ENCODE measurements around the gene KRTAP2-3.

DNA sequence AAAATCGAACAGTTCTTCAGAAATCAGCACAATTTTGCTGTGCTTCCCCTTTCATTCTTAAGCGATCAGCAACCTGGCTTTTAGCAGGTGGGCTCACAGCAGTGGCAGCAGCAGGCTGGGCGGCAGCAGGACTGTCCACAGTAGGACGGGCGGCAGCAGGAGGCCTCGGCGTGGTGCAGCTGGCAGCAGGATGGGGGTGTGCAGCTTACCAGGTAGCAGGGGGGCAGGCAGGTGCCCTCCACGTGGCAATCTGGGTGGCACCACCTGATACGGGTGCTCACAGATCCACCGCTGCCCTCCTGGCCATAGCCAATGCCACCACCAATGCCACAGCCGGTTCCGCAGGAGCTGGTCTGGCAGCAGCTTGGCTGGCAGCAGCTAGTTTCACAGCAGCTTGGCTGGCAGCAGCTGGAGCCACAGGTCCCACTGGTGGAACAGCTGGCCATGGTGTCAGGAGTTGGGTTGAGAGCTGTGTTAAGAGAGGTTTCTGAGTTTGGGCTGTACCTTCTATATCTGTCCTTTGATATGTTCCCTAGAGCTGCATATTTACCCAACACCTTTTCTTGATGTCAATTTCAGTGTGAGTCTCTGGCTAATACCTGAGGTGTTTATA, 30.2 kb downstream of the KRTAP2-3 start, which contains the start of gene KRTAP1-4:
- TF ChIP-seq TAF1 (IDR thresholded peaks at IDR 0.05; ENCODE audit: borderline replicate concordance, low read depth, low read length), result no peak
- TF ChIP-seq, protein P1, sequence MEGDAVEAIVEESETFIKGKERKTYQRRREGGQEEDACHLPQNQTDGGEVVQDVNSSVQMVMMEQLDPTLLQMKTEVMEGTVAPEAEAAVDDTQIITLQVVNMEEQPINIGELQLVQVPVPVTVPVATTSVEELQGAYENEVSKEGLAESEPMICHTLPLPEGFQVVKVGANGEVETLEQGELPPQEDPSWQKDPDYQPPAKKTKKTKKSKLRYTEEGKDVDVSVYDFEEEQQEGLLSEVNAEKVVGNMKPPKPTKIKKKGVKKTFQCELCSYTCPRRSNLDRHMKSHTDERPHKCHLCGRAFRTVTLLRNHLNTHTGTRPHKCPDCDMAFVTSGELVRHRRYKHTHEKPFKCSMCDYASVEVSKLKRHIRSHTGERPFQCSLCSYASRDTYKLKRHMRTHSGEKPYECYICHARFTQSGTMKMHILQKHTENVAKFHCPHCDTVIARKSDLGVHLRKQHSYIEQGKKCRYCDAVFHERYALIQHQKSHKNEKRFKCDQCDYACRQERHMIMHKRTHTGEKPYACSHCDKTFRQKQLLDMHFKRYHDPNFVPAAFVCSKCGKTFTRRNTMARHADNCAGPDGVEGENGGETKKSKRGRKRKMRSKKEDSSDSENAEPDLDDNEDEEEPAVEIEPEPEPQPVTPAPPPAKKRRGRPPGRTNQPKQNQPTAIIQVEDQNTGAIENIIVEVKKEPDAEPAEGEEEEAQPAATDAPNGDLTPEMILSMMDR (IDR thresholded peaks at IDR 0.05 in 2 of 3, conservative IDR thresholded peaks at IDR 0.05 in 1 of 3; ENCODE audit: control insufficient read depth in 2 of 3, extremely low read depth in 1 of 3, insufficient read depth in 1 of 3, low read depth in 3 of 3, low read length in 3 of 3), result no peak
- no peak for TF ChIP-seq MTA2 (IDR thresholded peaks at IDR 0.05; ENCODE audit: low read depth)
- TF ChIP-seq, protein P2, sequence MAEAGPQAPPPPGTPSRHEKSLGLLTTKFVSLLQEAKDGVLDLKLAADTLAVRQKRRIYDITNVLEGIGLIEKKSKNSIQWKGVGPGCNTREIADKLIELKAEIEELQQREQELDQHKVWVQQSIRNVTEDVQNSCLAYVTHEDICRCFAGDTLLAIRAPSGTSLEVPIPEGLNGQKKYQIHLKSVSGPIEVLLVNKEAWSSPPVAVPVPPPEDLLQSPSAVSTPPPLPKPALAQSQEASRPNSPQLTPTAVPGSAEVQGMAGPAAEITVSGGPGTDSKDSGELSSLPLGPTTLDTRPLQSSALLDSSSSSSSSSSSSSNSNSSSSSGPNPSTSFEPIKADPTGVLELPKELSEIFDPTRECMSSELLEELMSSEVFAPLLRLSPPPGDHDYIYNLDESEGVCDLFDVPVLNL (IDR thresholded peaks at IDR 0.05; ENCODE audit: low read depth, low read length), result no peak
- no peak for TF ChIP-seq YBX1 (IDR thresholded peaks at IDR 0.05)
- TF ChIP-seq, protein P3, sequence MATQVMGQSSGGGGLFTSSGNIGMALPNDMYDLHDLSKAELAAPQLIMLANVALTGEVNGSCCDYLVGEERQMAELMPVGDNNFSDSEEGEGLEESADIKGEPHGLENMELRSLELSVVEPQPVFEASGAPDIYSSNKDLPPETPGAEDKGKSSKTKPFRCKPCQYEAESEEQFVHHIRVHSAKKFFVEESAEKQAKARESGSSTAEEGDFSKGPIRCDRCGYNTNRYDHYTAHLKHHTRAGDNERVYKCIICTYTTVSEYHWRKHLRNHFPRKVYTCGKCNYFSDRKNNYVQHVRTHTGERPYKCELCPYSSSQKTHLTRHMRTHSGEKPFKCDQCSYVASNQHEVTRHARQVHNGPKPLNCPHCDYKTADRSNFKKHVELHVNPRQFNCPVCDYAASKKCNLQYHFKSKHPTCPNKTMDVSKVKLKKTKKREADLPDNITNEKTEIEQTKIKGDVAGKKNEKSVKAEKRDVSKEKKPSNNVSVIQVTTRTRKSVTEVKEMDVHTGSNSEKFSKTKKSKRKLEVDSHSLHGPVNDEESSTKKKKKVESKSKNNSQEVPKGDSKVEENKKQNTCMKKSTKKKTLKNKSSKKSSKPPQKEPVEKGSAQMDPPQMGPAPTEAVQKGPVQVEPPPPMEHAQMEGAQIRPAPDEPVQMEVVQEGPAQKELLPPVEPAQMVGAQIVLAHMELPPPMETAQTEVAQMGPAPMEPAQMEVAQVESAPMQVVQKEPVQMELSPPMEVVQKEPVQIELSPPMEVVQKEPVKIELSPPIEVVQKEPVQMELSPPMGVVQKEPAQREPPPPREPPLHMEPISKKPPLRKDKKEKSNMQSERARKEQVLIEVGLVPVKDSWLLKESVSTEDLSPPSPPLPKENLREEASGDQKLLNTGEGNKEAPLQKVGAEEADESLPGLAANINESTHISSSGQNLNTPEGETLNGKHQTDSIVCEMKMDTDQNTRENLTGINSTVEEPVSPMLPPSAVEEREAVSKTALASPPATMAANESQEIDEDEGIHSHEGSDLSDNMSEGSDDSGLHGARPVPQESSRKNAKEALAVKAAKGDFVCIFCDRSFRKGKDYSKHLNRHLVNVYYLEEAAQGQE (IDR thresholded peaks at IDR 0.05; ENCODE audit: low read depth, low read length), result no peak
- TF ChIP-seq, protein P4, sequence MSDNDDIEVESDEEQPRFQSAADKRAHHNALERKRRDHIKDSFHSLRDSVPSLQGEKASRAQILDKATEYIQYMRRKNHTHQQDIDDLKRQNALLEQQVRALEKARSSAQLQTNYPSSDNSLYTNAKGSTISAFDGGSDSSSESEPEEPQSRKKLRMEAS (IDR thresholded peaks at IDR 0.05; ENCODE audit: low read depth, low read length), result no peak
- no peak for TF ChIP-seq TCF3 (IDR thresholded peaks at IDR 0.05; ENCODE audit: borderline replicate concordance, insufficient read depth, low read depth, low read length)
- TF ChIP-seq POLR2AphosphoS5 (IDR thresholded peaks at IDR 0.05; ENCODE audit: low read length), result no peak
- TF ChIP-seq RAD21 (IDR thresholded peaks at IDR 0.05; ENCODE audit: insufficient read depth, low read depth, low read length), result no peak
- no peak for TF ChIP-seq BRCA1 (IDR thresholded peaks at IDR 0.05; ENCODE audit: low read depth, low read length)
- no peak for TF ChIP-seq EZH2 (IDR thresholded peaks at IDR 0.05; ENCODE audit: borderline replicate concordance, control insufficient read depth, low read depth, low read length)

Data from GM12878 (cell line).